Fibroblast of the aortic adventitia (primary cell): ENCODE data around the gene LYPD6. TPM values are rescaled to one million over a fixed set of nuclear protein-coding genes. Genes with fewer than 3 reads are reported as not detected.
"Not testable (repeated sequence)": the region's sequence is repeated elsewhere in the genome, so short reads cannot be mapped to it uniquely, and the experiment has no call there.

Experiments used
- DNase-seq: peaks from one replicate; pipeline ENCODE4 v3.0.0-alpha.2; 2010; ENCODE audit warnings: low read depth
- H3K4me3 ChIP-seq: 2 replicates; pipeline ENCODE4 v1.5.1; 2011; ENCODE audit warnings: low read depth, mild to moderate bottlenecking, control low read depth, low read length, moderate library complexity
- total RNA-seq: library from RNA; depleted of rRNA; stranded (reverse); fragments of >200 nt; gene quantifications from 2 replicates; pipeline ENCODE4 v1.2.3, GENCODE V29; 2012; ENCODE audit warnings: low replicate concordance
- TF ChIP-seq, protein P1 (sequence below): IDR thresholded peaks from 2 replicates; pipeline ENCODE4 v1.5.1; 2011; ENCODE audit warnings: mild to moderate bottlenecking, low read length, control low read depth, inconsistent platforms; ENCODE audit not compliant: insufficient read depth

LYPD6 gene
- total RNA-seq, 1 donor, result 0.54 TPM

DNA sequence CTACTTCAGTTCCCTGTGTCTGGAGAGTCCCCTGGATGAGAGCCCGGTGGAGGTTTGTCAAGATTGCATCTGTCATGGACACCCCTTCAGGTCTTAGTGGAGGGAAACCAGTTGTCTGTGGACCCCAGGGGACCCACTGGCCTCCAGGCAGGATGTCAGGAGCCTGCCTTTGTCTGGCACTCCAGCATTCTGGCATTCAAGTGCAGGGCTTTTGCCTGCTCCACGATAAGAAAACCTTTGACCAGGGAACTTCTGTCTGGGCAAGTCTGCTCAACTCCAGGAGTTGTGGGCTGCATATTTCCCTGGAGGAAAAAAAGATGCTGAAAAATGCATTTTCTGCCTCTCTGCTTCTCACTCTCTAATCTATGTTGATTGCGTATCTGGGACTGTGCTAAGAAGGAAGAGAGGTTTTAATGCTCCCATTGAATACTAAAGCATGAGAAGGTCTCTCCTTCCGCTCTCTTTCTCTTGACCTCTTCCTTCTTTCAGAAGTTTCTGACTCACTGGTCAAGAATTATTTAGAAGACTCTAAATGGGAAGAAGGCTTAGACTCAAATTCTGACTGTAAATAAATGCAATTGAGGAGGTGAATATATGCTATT lies 152.7 kb downstream of the LYPD6 start:
- DNase-seq, result no peak
- no peak overlapping the region for H3K4me3 ChIP-seq
- TF ChIP-seq, protein P1, sequence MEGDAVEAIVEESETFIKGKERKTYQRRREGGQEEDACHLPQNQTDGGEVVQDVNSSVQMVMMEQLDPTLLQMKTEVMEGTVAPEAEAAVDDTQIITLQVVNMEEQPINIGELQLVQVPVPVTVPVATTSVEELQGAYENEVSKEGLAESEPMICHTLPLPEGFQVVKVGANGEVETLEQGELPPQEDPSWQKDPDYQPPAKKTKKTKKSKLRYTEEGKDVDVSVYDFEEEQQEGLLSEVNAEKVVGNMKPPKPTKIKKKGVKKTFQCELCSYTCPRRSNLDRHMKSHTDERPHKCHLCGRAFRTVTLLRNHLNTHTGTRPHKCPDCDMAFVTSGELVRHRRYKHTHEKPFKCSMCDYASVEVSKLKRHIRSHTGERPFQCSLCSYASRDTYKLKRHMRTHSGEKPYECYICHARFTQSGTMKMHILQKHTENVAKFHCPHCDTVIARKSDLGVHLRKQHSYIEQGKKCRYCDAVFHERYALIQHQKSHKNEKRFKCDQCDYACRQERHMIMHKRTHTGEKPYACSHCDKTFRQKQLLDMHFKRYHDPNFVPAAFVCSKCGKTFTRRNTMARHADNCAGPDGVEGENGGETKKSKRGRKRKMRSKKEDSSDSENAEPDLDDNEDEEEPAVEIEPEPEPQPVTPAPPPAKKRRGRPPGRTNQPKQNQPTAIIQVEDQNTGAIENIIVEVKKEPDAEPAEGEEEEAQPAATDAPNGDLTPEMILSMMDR, result no peak

DNA sequence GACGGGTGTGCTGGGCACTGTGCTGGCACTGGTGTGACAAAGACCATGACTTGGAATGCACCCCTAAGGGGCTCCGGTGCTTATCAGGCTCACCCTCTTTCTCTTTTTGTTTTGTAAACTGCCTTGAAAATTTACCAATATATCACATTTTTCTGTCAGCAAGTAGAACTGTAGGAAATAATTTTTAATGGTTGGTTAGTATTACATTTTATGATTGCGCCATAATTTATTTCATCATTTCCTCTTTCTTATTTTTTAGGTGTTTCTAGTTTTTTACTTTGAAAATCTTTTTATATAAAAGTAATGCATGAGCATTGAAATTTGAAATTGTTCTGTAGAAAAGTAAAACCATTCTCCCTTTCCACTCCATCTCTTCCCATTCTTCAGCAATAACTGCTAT lies 156.3 kb downstream of the LYPD6 start:
- TF ChIP-seq, protein P1, result no peak
- DNase-seq, result no peak
- H3K4me3 ChIP-seq, result no peak overlapping the region

DNA sequence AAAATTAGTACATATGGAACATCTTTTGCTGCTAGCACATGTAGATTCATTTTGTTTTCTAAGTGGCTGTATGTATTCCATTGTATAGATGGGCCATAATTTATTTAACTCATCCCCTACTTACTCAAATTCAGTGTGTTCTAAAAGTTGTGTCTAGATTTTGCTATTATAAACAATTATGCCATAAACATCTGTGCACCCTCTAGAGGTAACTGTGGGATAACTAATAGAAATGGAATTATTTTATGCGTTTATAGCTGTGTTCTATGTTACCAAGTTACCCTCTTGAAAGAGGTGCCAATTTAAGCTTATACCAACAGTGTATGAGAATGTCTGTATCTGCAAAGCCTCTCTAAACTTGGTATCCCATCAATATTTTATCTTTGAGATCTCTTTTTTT lies 156.8 kb downstream of the LYPD6 start:
- DNase-seq, result no peak
- TF ChIP-seq, protein P1, result no peak
- H3K4me3 ChIP-seq, result no peak overlapping the region

DNA sequence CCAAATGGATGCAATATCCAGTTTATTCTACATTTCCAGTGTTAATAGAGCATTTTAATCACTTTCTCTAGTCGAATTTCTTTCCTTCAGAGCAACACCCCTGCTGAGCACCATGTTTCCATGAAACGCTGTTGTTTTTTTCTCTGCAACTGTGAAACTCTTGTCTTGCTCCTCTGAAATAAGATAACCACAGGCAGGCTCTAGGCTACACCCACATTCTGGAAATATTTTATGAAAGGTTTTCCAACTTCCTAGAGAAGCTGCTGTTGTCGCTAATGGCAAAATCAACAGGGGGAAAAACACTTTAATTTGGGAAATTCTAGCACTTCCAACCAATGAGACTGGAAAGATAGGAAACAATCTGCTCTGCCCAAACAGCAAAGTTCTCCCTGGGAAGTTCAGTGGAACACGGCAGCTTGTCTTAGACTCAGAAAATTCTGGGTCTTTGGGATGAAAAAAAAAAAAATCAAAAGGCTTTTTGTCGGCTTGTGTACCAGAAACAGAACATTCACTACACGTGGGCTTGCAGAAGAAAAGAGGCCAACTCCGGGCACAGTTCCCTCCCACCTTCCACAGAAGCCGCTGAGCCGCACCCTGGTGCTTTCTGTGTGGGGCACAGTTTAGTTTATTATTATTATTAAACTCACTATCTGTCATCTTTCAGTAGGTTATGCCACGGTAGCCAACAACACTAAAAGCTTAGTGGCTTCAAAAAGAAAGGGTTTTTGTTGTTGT lies 158.5 kb downstream of the LYPD6 start:
- no peak for DNase-seq
- TF ChIP-seq, protein P1, result no peak
- no peak overlapping the region for H3K4me3 ChIP-seq

DNA sequence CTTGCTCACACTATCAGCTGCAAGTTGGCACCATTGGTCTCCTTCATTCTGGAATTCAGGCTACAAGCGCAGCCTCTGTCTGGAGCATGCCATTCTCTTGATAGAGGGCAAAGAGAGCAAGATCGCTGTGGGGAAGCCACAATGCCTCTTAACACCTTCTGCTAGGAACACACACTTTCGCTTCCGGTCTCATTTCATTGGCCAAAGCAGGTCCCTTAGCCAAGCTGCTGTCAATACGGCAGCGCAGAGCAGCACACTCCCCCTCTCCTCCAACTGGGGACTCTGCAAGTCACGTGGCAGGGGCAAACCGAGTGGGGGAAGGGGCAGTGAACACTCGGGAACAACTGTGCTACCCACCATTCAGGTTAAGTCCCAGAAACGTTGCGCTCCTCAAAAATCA lies 159.1 kb downstream of the LYPD6 start:
- TF ChIP-seq, protein P1, result no peak
- no peak for DNase-seq
- H3K4me3 ChIP-seq, result no peak overlapping the region

DNA sequence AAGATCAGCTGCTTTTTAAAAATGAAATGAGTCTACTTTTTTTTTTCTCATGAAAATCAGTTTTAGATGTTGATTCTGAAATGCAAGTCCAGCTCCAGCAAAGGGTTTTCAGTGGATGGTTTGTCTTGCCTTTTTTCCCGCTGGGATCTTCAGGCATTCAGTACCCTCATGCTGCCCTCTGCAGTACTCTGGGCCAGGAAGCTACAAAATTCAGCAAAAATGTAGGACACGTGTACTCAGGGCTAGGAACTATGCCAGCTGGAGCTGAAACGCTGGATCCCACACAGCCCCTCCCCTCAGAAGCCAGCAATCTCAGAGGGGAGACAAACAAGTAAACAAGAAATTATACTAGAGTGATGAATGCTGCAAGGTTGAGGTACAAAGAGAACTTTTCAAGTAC lies 159.9 kb downstream of the LYPD6 start:
- TF ChIP-seq, protein P1, result no peak
- DNase-seq, result no peak
- no peak overlapping the region for H3K4me3 ChIP-seq

DNA sequence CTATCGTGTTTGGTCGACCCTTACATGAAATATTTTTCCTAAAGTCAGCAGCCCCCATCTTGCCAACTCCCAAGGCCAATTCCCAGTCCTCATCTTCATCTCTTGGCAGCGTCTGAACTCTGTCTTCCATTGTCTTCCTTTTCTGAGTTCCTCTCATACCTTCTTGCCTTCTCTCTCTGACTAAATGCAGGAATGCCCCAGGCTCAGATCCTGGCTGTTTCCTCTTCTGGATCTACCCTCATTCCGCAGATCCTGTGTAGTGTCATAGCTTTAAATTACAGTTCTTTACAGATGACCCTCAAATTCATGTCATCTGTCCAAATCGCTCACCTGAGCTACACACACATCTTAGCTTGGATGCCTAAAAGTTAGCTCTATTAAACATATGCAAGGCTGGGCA lies 162.5 kb downstream of the LYPD6 start:
- DNase-seq, result no peak
- TF ChIP-seq, protein P1, result no peak
- no peak overlapping the region for H3K4me3 ChIP-seq

DNA sequence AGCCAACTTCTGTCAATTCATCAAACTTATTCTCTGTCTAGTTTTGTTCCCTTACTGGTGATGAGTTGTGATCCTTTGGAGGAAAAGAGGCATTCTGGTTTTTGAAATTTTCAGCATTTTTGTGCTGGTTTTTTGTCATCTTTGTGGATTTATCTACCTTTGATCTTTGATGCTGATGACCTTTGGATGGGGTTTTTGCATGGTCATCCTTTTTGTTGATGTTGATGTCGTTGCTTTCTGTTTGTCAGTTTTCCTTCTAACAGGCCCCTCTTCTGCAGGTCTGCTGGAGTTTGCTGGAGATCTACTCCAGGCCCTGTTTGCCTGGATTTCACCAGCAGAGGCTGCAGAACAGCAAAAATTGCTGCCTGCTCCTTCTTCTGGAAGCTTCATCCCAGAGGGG lies 168.8 kb downstream of the LYPD6 start:
- not testable (repeated sequence) for DNase-seq, H3K4me3 ChIP-seq

DNA sequence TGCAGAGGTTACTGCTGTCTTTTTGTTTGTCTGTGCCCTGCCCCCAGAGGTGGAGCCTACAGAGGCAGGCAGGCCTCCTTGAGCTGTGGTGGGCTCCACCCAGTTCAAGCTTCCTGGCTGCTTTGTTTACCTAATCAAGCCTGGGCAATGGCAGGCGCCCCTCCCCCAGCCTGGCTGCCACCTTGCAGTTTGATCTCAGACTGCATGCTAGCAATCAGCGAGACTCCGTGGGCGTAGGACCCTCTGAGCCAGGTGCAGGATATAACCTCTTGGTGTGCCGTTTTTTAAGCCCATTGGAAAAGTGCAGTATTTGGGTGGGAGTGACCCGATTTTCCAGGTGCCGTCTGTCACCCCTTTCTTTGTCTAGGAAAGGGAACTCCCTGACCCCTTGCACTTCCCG lies 176.4 kb downstream of the LYPD6 start:
- H3K4me3 ChIP-seq, DNase-seq: not testable (repeated sequence)
